Ishikawa (cell line): ENCODE results near the gene TSTD2.

Source experiments
- CEBPB ChIP-seq: IDR thresholded peaks from 2 replicates; pipeline ENCODE4 v1.6.1; 2012
- CREB1 ChIP-seq: IDR thresholded peaks from 2 replicates; pipeline ENCODE4 v1.6.1; 2012; ENCODE audit warnings: low read depth
- EGR1 ChIP-seq: IDR thresholded peaks from 2 replicates; pipeline ENCODE4 v1.6.1; 2012
- EP300 ChIP-seq: IDR thresholded peaks from 2 replicates; pipeline ENCODE4 v1.6.1; 2012; ENCODE audit warnings: borderline replicate concordance
- FOXM1 ChIP-seq: IDR thresholded peaks from 2 replicates; pipeline ENCODE4 v1.6.1; 2012; ENCODE audit warnings: low read depth, borderline replicate concordance
- NFIC ChIP-seq: IDR thresholded peaks from 2 replicates; pipeline ENCODE4 v1.6.1; 2012
- RAD21 ChIP-seq: IDR thresholded peaks from 2 replicates; pipeline ENCODE4 v1.6.1; 2012; ENCODE audit warnings: low read depth
- TAF1 ChIP-seq: IDR thresholded peaks from 2 replicates; pipeline ENCODE4 v1.6.1; 2012; ENCODE audit warnings: low read depth, mild to moderate bottlenecking
- TEAD4 ChIP-seq: IDR thresholded peaks from 2 replicates; pipeline ENCODE4 v1.6.1; 2012
- YY1 ChIP-seq: IDR thresholded peaks from 2 replicates; pipeline ENCODE4 v1.6.1; 2012; ENCODE audit warnings: low read depth
- ZBTB7A ChIP-seq: IDR thresholded peaks from 2 replicates; pipeline ENCODE4 v1.6.1; 2012; ENCODE audit warnings: low read depth
- TF ChIP-seq, protein P1 (sequence below): IDR thresholded peaks from 2 replicates; pipeline ENCODE4 v1.6.1; 2012; ENCODE audit warnings: low read depth, mild to moderate bottlenecking
- TF ChIP-seq, protein P2 (sequence below): IDR thresholded peaks from 2 replicates; pipeline ENCODE4 v1.6.1; 2012
- TF ChIP-seq, protein P3 (sequence below): IDR thresholded peaks from 2 replicates; pipeline ENCODE4 v1.6.1; 2012

DNA sequence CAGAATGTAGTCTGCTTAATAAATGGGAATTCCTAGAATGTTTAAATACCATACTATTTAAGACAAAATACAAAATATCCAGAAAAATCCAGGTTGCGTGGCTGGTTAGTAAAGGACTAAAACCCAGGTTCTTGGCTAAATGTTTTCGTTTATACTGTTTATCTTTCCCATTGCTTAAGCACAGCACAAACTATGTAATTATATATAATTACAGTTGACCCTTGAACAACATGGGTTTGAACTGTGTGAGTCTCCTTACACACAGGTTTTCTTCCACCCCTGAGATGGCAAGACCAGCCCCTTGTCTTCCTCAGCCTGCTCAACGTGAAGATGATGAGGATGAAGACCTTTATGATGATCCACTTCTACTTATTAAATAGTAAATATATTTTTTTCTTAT is 39.2 kb upstream of the TSTD2 start:
- TF ChIP-seq, protein P1, sequence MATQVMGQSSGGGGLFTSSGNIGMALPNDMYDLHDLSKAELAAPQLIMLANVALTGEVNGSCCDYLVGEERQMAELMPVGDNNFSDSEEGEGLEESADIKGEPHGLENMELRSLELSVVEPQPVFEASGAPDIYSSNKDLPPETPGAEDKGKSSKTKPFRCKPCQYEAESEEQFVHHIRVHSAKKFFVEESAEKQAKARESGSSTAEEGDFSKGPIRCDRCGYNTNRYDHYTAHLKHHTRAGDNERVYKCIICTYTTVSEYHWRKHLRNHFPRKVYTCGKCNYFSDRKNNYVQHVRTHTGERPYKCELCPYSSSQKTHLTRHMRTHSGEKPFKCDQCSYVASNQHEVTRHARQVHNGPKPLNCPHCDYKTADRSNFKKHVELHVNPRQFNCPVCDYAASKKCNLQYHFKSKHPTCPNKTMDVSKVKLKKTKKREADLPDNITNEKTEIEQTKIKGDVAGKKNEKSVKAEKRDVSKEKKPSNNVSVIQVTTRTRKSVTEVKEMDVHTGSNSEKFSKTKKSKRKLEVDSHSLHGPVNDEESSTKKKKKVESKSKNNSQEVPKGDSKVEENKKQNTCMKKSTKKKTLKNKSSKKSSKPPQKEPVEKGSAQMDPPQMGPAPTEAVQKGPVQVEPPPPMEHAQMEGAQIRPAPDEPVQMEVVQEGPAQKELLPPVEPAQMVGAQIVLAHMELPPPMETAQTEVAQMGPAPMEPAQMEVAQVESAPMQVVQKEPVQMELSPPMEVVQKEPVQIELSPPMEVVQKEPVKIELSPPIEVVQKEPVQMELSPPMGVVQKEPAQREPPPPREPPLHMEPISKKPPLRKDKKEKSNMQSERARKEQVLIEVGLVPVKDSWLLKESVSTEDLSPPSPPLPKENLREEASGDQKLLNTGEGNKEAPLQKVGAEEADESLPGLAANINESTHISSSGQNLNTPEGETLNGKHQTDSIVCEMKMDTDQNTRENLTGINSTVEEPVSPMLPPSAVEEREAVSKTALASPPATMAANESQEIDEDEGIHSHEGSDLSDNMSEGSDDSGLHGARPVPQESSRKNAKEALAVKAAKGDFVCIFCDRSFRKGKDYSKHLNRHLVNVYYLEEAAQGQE = no peak
- TF ChIP-seq RAD21 (no peak), EGR1 (no peak), EP300 (no peak), TAF1 (no peak), FOXM1 (no peak), YY1 (no peak), NFIC (no peak), CREB1 (no peak), ZBTB7A (no peak), CEBPB (no peak), TEAD4 (no peak)
- TF ChIP-seq, protein P2, sequence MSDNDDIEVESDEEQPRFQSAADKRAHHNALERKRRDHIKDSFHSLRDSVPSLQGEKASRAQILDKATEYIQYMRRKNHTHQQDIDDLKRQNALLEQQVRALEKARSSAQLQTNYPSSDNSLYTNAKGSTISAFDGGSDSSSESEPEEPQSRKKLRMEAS = no peak
- TF ChIP-seq, protein P3, sequence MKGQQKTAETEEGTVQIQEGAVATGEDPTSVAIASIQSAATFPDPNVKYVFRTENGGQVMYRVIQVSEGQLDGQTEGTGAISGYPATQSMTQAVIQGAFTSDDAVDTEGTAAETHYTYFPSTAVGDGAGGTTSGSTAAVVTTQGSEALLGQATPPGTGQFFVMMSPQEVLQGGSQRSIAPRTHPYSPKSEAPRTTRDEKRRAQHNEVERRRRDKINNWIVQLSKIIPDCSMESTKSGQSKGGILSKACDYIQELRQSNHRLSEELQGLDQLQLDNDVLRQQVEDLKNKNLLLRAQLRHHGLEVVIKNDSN = no peak
